Measurements from ENCODE around the gene KCNE3. TPM values are rescaled to one million over a fixed set of nuclear protein-coding genes. Genes with fewer than 3 reads are reported as not detected.
A peak's percentile ranks its signal among the peaks of the same experiment; 100 is the strongest.

The KCNE3 gene
- total and polyA plus RNA-seq, 2 of the 13 experiments (the other 11 are each of a cell fraction or from before 2014, with no cell fraction given): 0.33 to 2.2 TPM

- TF ChIP-seq ZSCAN12 (CRISPR knock-in tag; IDR thresholded peaks at IDR 0.05) (peak; percentile 51), NFE2L2 (IDR thresholded peaks at IDR 0.05; ENCODE audit: low read length) (no peak), ZNF556 (CRISPR knock-in tag; IDR thresholded peaks at IDR 0.05; ENCODE audit: borderline replicate concordance) (peak; percentile 93), ZFP36 (IDR thresholded peaks at IDR 0.05; ENCODE audit: borderline replicate concordance, low read depth, low read length, partially characterized antibody) (no peak), ATF7-NPFF (CRISPR knock-in tag; IDR thresholded peaks at IDR 0.05; ENCODE audit: low read depth) (no peak), U2AF1 (optimal IDR thresholded peaks at IDR 0.05; ENCODE audit: low read depth, low read length) (no peak), ZNF367 (CRISPR knock-in tag; IDR thresholded peaks at IDR 0.05; ENCODE audit: borderline replicate concordance) (no peak), NFIB (CRISPR knock-in tag; IDR thresholded peaks at IDR 0.05; ENCODE audit: borderline replicate concordance) (no peak), NFKB2 (CRISPR knock-in tag; IDR thresholded peaks at IDR 0.05; ENCODE audit: borderline replicate concordance) (peak; percentile 89), GMEB1 (CRISPR knock-in tag; IDR thresholded peaks at IDR 0.05; ENCODE audit: borderline replicate concordance) (peak; percentile 98), PITX1 (CRISPR knock-in tag; IDR thresholded peaks at IDR 0.05) (no peak), CBX1 (IDR thresholded peaks at IDR 0.05; ENCODE audit: low read depth) (no peak), MTERF4 (CRISPR knock-in tag; IDR thresholded peaks at IDR 0.05) (peak; percentile 99), TCF7 (IDR thresholded peaks at IDR 0.05; ENCODE audit: low read depth) (no peak), E2F5 (CRISPR knock-in tag; conservative IDR thresholded peaks at IDR 0.05) (peak; percentile 70; the same call in 1 of the 2 replicates), ZNF414 (CRISPR knock-in tag; IDR thresholded peaks at IDR 0.05) (no peak), ZBTB1 (CRISPR knock-in tag; IDR thresholded peaks at IDR 0.05; ENCODE audit: borderline replicate concordance) (no peak; the same call in 1 of the 2 replicates), PHB2 (IDR thresholded peaks at IDR 0.05; ENCODE audit: partially characterized antibody) (no peak), HOMEZ (CRISPR knock-in tag; IDR thresholded peaks at IDR 0.05; ENCODE audit: low read depth) (peak; percentile 75)
- TF ChIP-seq, protein P1, sequence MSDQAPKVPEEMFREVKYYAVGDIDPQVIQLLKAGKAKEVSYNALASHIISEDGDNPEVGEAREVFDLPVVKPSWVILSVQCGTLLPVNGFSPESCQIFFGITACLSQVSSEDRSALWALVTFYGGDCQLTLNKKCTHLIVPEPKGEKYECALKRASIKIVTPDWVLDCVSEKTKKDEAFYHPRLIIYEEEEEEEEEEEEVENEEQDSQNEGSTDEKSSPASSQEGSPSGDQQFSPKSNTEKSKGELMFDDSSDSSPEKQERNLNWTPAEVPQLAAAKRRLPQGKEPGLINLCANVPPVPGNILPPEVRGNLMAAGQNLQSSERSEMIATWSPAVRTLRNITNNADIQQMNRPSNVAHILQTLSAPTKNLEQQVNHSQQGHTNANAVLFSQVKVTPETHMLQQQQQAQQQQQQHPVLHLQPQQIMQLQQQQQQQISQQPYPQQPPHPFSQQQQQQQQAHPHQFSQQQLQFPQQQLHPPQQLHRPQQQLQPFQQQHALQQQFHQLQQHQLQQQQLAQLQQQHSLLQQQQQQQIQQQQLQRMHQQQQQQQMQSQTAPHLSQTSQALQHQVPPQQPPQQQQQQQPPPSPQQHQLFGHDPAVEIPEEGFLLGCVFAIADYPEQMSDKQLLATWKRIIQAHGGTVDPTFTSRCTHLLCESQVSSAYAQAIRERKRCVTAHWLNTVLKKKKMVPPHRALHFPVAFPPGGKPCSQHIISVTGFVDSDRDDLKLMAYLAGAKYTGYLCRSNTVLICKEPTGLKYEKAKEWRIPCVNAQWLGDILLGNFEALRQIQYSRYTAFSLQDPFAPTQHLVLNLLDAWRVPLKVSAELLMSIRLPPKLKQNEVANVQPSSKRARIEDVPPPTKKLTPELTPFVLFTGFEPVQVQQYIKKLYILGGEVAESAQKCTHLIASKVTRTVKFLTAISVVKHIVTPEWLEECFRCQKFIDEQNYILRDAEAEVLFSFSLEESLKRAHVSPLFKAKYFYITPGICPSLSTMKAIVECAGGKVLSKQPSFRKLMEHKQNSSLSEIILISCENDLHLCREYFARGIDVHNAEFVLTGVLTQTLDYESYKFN (CRISPR knock-in tag; conservative IDR thresholded peaks at IDR 0.05): peak; percentile 36; the same call in 1 of the 2 replicates
Observed at GRCh38 chr11:74492974-74493790, 25.8 kb upstream of the KCNE3 start, which contains the start of gene LIPT2 (continued).

Data from HepG2 (cell line).